Gastrocnemius medialis (tissue), 4 donors: ENCODE measurements around the gene EID2. TPM values are rescaled to one million over a fixed set of nuclear protein-coding genes. Genes with fewer than 3 reads are reported as not detected.

Source experiments
- ATAC-seq, 2 donors: fragments of 150-250 bp; one replicate each; pipeline ENCODE4 v1.9.1; 2016
- DNase-seq, 2 donors: peaks; one replicate each; pipeline ENCODE4 v3.0.0-alpha.2; 2019
- H3K27ac ChIP-seq, 4 donors: fragments of 200-600 bp; sonication (generic); 1 replicate in 1 of 4; 2 replicates in 3 of 4; pipeline ENCODE4 v1.5.1; 2016 to 2018; ENCODE audit warnings: mild to moderate bottlenecking in 2 of 4, moderate library complexity in 1 of 4
- H3K27me3 ChIP-seq, 3 donors: fragments of 200-600 bp; sonication (generic) in 2 of 3; 1 replicate in 1 of 3; 2 replicates in 2 of 3; pipeline versions ENCODE4 v1.5.1 to v1.6.0; 2016 to 2019; ENCODE audit warnings: mild to moderate bottlenecking in 1 of 3, moderate library complexity in 1 of 3
- H3K36me3 ChIP-seq, 2 donors: fragments of 200-600 bp; sonication (generic) in 1 of 2; one replicate each; pipeline ENCODE4 v1.5.1; 2017 to 2018
- H3K4me1 ChIP-seq, 2 donors: fragments of 200-600 bp; sonication (generic) in 1 of 2; one replicate each; pipeline ENCODE4 v1.5.1; 2016 to 2017; ENCODE audit warnings: mild to moderate bottlenecking in 2 of 2
- H3K4me3 ChIP-seq, 4 donors: fragments of 200-600 bp; sonication (generic) in 3 of 4; 1 replicate in 1 of 4; 2 replicates in 3 of 4; pipeline ENCODE4 v1.5.1; 2016 to 2019; ENCODE audit warnings: mild to moderate bottlenecking in 2 of 4
- H3K9me3 ChIP-seq, 3 donors: fragments of 200-600 bp; sonication (generic) in 2 of 3; 1 replicate in 1 of 3; 2 replicates in 2 of 3; pipeline ENCODE4 v1.5.1; 2016 to 2019
- POLR2A ChIP-seq, 2 donors: fragments of 450-650 bp; IDR thresholded peaks; one replicate each; pipeline ENCODE4 v1.6.1; 2017; ENCODE audit warnings: antibody characterized with exemption in 2 of 2, mild to moderate bottlenecking in 2 of 2, moderate library complexity in 2 of 2
- in situ Hi-C, 4 donors: fragments of 200-750 bp; cut with MboI; loops; one replicate each; pipeline versions ENCODE4 v1.15.0 to v1.8.0; 2017; ENCODE audit warnings: low sequenced_read_pairs in 4 of 4
- intact Hi-C: fragments of 100-400 bp; cut with DNase I; formaldehyde crosslinking; loops from one replicate; pipeline ENCODE4 v1.15.1; 2023; ENCODE audit warnings: low total_unique reads
- total RNA-seq, 4 donors: library from RNA; depleted of rRNA; stranded (reverse); fragments of >200 nt; gene quantifications; one replicate each; pipeline versions ENCODE4 v1.1.0 to v1.2.3, GENCODE V29; 2016
- TF ChIP-seq, protein P1 (sequence below), 5 experiments: fragments of 450-650 bp in 3 of 5; fragments of 200-600 bp in 2 of 5; sonication (generic) in 2 of 5; IDR thresholded peaks in 4 of 5; conservative IDR thresholded peaks in 1 of 5; 1 replicate in 4 of 5; 2 replicates in 1 of 5; pipeline ENCODE4 v1.5.1; 2016 to 2019; ENCODE audit warnings: antibody characterized with exemption in 5 of 5, mild to moderate bottlenecking in 3 of 5, moderate library complexity in 3 of 5

Gene EID2
- total RNA-seq, 4 donors from 2014 or later = 7.8 to 12.7 (median 9.4) TPM

GRCh38 chr19:39492788-39493187, 47.2 kb downstream of the EID2 start:
- DNase-seq (no peak), ATAC-seq (no peak)
- no peaks in the 10 kb centered on the region for H3K9me3 ChIP-seq
- H3K27me3 ChIP-seq = peaks cover 17 to 20% (median 20%) of the 10 kb centered on the region in 3 donors
- intact Hi-C loops = no loop called here
- in situ Hi-C loops = no loop called here
- peaks cover 0 to 38% of the 10 kb centered on the region in 2 donors for H3K36me3 ChIP-seq
- TF ChIP-seq, protein P1, sequence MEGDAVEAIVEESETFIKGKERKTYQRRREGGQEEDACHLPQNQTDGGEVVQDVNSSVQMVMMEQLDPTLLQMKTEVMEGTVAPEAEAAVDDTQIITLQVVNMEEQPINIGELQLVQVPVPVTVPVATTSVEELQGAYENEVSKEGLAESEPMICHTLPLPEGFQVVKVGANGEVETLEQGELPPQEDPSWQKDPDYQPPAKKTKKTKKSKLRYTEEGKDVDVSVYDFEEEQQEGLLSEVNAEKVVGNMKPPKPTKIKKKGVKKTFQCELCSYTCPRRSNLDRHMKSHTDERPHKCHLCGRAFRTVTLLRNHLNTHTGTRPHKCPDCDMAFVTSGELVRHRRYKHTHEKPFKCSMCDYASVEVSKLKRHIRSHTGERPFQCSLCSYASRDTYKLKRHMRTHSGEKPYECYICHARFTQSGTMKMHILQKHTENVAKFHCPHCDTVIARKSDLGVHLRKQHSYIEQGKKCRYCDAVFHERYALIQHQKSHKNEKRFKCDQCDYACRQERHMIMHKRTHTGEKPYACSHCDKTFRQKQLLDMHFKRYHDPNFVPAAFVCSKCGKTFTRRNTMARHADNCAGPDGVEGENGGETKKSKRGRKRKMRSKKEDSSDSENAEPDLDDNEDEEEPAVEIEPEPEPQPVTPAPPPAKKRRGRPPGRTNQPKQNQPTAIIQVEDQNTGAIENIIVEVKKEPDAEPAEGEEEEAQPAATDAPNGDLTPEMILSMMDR (IDR thresholded peaks at IDR 0.05 in 4 of 5, conservative IDR thresholded peaks at IDR 0.05 in 1 of 5) = no peak
- no peak for TF ChIP-seq POLR2A (IDR thresholded peaks at IDR 0.05)
- H3K27ac ChIP-seq = no peak overlapping the region
- H3K4me1 ChIP-seq = no peaks in the 10 kb centered on the region
- no peak overlapping the region for H3K4me3 ChIP-seq

GRCh38 chr19:39492225-39492624, 47.7 kb downstream of the EID2 start:
- Histone ChIP-seq H3K36me3 (peaks cover 0 to 44% of the 10 kb centered on the region in 2 donors), H3K4me1 (no peaks in the 10 kb centered on the region), H3K27ac (no peak overlapping the region), H3K4me3 (no peak overlapping the region), H3K27me3 (peaks cover 12 to 15% (median 15%) of the 10 kb centered on the region in 3 donors), H3K9me3 (no peaks in the 10 kb centered on the region)
- intact Hi-C loops = no loop called here
- in situ Hi-C loops = no loop called here
- ATAC-seq (no peak), DNase-seq (no peak)
- TF ChIP-seq, protein P1 (IDR thresholded peaks at IDR 0.05 in 4 of 5, conservative IDR thresholded peaks at IDR 0.05 in 1 of 5) = no peak
- no peak for TF ChIP-seq POLR2A (IDR thresholded peaks at IDR 0.05)

- Histone ChIP-seq H3K27ac (no peak overlapping the region), H3K36me3 (peaks cover 0 to 67% of the 10 kb centered on the region in 2 donors), H3K27me3 (no peaks in the 10 kb centered on the region), H3K9me3 (no peaks in the 10 kb centered on the region), H3K4me3 (no peak overlapping the region), H3K4me1 (no peaks in the 10 kb centered on the region)
- in situ Hi-C loops (loop anchor here in 1 of 4 donors (5.0 kb wide), 1 partner anchor 43 kb away; the partner anchor contains the start of gene EID2B), intact Hi-C loops (no loop called here)
- ATAC-seq (no peak), DNase-seq (no peak)
- TF ChIP-seq, protein P1 (IDR thresholded peaks at IDR 0.05 in 4 of 5, conservative IDR thresholded peaks at IDR 0.05 in 1 of 5) = no peak
- no peak for TF ChIP-seq POLR2A (IDR thresholded peaks at IDR 0.05)
Observed at GRCh38 chr19:39489756-39490155, 50.2 kb downstream of the EID2 start.

Other genes with a start within 250 kb of the EID2 start
- gene IFNL1, start 243.8 kb downstream of the EID2 start, total RNA-seq = not detected
- under 1 TPM in 1 of 4 donors, not detected in 3; 0.26 TPM for gene LRFN1, start 219.3 kb downstream of the EID2 start, total RNA-seq
- 1 to 10 TPM; 2.3 to 5.4 (median 3.7) TPM for gene GMFG, start 204.1 kb downstream of the EID2 start, total RNA-seq
- 10 to 100 TPM; 30.9 to 63.7 (median 59.2) TPM for gene SAMD4B, start 197.7 kb downstream of the EID2 start, total RNA-seq
- 10 to 100 TPM; 48.1 to 65.3 (median 50.2) TPM for gene PAF1, start 149.1 kb downstream of the EID2 start, total RNA-seq
- gene MED29, start 148.8 kb downstream of the EID2 start, total RNA-seq = 10 to 100 TPM; 25.5 to 48.1 (median 37.7) TPM
- gene ZFP36, start 133.3 kb downstream of the EID2 start, total RNA-seq = 100 to 1,000 TPM in 2 of 4 donors, 10 to 100 TPM in 2; 72.2 to 202 (median 132) TPM
- 1 to 10 TPM; 1.3 to 3.6 (median 3.3) TPM for gene PLEKHG2, start 127.5 kb downstream of the EID2 start, total RNA-seq
- gene RPS16, start 104.2 kb downstream of the EID2 start, total RNA-seq = 1,000 to 10,000 TPM; 1,066 to 1,636 (median 1,467) TPM
- gene SUPT5H, start 94.6 kb downstream of the EID2 start, total RNA-seq = 100 to 1,000 TPM in 2 of 4 donors, 10 to 100 TPM in 2; 60.7 to 148 (median 108) TPM
- 10 to 100 TPM; 66.9 to 97.6 (median 85.6) TPM for gene TIMM50, start 59.3 kb downstream of the EID2 start, total RNA-seq
- not detected for gene DLL3, start 41.2 kb downstream of the EID2 start, total RNA-seq
- gene SELENOV, start 25.0 kb downstream of the EID2 start, total RNA-seq = not detected
- gene EID2B, start 7.3 kb downstream of the EID2 start, total RNA-seq = 1 to 10 TPM in 3 of 4 donors, under 1 TPM in 1; 0.91 to 6.5 (median 1.2) TPM
- gene LGALS13, start 62.4 kb upstream of the EID2 start, total RNA-seq = not detected
- not detected for gene LGALS16, start 115.8 kb upstream of the EID2 start, total RNA-seq
- gene LGALS14, start 164.3 kb upstream of the EID2 start, total RNA-seq = not detected
- gene CLC, start 197.9 kb upstream of the EID2 start, total RNA-seq = not detected
- gene LEUTX, start 238.7 kb upstream of the EID2 start, total RNA-seq = not detected